Measurements from ENCODE around the gene ENTPD1.

ENTPD1 gene

DNA sequence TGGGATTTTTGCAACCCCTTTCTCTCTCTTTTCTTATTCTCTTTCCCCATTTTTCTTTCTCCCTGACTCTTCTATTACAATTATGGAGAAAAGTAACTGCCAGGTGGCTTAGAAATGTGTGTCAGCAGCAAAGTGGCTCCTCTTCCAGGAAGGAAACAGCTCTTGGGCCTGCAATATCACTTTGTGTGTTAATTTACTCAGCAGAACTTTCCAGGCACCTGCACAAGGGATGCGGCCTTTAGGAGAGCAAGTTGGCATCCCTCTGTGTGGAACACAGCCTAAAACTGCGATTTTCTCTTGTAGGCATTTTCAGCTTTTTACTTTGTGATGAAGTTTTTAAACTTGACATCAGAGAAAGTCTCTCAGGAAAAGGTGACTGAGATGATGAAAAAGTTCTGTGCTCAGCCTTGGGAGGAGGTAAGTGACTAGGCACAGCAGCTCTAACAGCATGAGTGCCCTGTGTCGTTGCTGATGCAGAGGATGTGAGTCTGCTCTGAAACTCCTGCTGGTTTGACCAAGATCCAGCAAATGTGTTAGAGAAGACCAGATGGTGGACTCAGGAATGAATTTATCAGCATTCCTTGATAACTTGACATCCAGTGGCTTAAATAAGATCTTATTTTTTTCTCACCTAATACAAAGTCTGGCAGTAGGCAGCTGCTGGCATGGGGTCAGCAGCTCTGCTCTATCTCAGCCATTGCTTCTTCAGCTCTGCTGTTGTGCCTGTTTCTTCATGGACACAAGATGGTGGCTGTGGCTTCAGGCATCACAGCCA is 104.4 kb downstream of the ENTPD1 start:
- Histone ChIP-seq H2BK15ac (ENCODE audit: low read depth, poor library complexity, severe bottlenecking) (no peak overlapping the region), H3K9me3 (ENCODE audit: control insufficient read depth, low read length) (no peaks in the 10 kb centered on the region), H2BK12ac (ENCODE audit: low read length in 2 of 2) (no peak overlapping the region), H3K36me3 (ENCODE audit: control insufficient read depth in 1 of 2, insufficient read depth in 2 of 2, low read depth in 1 of 2, low read length in 2 of 2) (no peaks in the 10 kb centered on the region), H4K8ac (ENCODE audit: low read length) (no peak overlapping the region), H3K4me2 (ENCODE audit: low read length, poor library complexity, severe bottlenecking) (no peak overlapping the region), H3K4ac (ENCODE audit: low read depth in 1 of 2, low read length in 2 of 2) (no peak overlapping the region), H2AFZ (ENCODE audit: low read depth, low read length) (no peak overlapping the region), H2BK120ac (ENCODE audit: low read depth, low read length) (no peak overlapping the region), H3K18ac (ENCODE audit: low read depth in 1 of 2, low read length in 2 of 2) (no peak overlapping the region), H3K27ac (ENCODE audit: low read length, poor library complexity, severe bottlenecking) (no peak overlapping the region), H3K14ac (ENCODE audit: low read length in 2 of 2) (no peak overlapping the region), H3K9ac (ENCODE audit: low read length) (no peak overlapping the region), H3K4me3 (ENCODE audit: insufficient read depth in 1 of 2, low read depth in 1 of 2, low read length in 2 of 2) (no peak overlapping the region), H2AK5ac (ENCODE audit: low read length, severe bottlenecking) (no peak overlapping the region), H3K79me1 (replicated peaks; ENCODE audit: low read length, poor library complexity, severe bottlenecking) (no peaks in the 10 kb centered on the region), H3K23ac (ENCODE audit: low read length in 2 of 2) (no peak overlapping the region), H2BK5ac (ENCODE audit: low read depth, low read length, poor library complexity, severe bottlenecking) (no peak overlapping the region), H3K27me3 (ENCODE audit: control insufficient read depth in 1 of 2, insufficient read depth in 1 of 2, low read length in 2 of 2) (no peaks in the 10 kb centered on the region), H4K91ac (ENCODE audit: low read length) (no peak overlapping the region), H3K4me1 (ENCODE audit: control insufficient read depth, insufficient read depth, low read depth, low read length) (peaks cover 3% of the 10 kb centered on the region)
- DNase-seq = no peak
- 92% methylated on average over 3 of the region's 3 CpGs for WGBS

DNA sequence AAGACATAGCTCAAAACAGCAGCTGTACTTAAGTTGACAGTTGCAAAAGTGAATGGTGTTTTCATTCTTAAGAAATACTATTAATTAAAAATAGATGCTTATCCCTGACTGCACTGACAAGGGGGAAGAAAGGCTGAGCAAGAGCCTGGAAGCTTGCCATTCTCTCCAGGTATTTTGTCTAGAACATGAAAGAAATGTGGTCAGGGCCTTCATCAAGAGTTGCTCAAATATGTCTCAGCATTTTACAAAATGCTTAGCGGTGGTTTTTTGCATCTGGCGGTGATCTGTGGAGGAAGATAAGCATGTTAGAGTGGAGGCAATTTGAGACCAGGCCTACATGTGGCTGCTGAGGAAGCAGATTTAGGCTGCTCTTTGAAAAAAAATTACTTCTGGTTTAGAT is 105.4 kb downstream of the ENTPD1 start:
- no peak overlapping the region for H3K27ac ChIP-seq (ENCODE audit: low read length, poor library complexity, severe bottlenecking)
- no peak overlapping the region for H3K4ac ChIP-seq (ENCODE audit: low read depth in 1 of 2, low read length in 2 of 2)

DNA sequence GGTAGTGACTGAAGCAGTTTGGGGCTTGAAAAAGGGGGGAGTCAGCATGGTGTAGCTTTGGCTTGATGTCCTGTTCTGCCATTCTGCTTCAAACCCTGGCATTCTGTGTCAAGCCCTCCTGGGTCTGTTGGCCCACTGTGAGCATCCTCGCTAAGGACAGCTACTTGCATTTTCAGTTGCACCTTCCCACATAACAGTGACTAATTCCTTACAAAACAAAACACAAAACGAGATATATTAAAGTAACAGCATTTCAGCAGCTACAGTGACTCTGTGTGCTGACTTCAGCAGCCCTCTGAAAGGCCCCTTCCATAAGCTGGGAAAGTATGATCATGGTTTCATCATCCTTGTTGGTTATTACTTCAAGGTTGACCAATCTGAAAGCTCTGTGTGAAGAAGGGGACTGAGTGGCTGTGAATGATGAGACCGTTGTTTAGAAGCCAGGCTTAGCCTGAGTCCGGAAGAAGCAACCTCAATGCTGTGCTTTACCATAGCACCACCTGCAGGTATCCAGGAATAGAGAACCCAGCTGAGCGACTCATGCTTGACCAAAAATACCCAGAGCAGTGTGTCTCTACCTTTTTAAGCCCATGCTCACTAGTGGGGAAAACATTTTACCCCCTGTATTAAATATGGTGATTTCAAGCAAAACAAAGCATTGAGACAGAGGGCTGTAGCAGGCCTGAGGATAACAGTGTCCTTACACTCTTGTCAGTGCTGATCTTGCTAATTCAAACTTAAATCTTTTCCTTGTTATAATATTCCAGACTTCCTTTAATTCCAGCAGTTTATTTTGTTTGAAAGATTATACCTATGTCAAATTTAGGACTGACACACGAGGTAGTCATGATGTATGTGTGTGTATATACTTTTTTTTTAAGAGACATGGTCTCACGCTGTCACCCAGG is 109.2 kb downstream of the ENTPD1 start:
- Histone ChIP-seq H3K9me3 (ENCODE audit: control insufficient read depth, low read length) (no peaks in the 10 kb centered on the region), H2AK5ac (ENCODE audit: low read length, severe bottlenecking) (no peak overlapping the region), H3K4ac (ENCODE audit: low read depth in 1 of 2, low read length in 2 of 2) (no peak overlapping the region), H3K79me1 (replicated peaks; ENCODE audit: low read length, poor library complexity, severe bottlenecking) (no peaks in the 10 kb centered on the region), H4K91ac (ENCODE audit: low read length) (no peak overlapping the region), H2BK12ac (ENCODE audit: low read length in 2 of 2) (peak overlapping the region in 1 of 2 experiments; percentile 12), H2AFZ (ENCODE audit: low read depth, low read length) (peak overlapping the region; percentile 63), H2BK5ac (ENCODE audit: low read depth, low read length, poor library complexity, severe bottlenecking) (no peak overlapping the region), H3K27ac (ENCODE audit: low read length, poor library complexity, severe bottlenecking) (no peak overlapping the region), H3K4me1 (ENCODE audit: control insufficient read depth, insufficient read depth, low read depth, low read length) (peaks cover 3% of the 10 kb centered on the region), H3K36me3 (ENCODE audit: control insufficient read depth in 1 of 2, insufficient read depth in 2 of 2, low read depth in 1 of 2, low read length in 2 of 2) (no peaks in the 10 kb centered on the region), H3K14ac (ENCODE audit: low read length in 2 of 2) (no peak overlapping the region), H3K27me3 (ENCODE audit: control insufficient read depth in 1 of 2, insufficient read depth in 1 of 2, low read length in 2 of 2) (no peaks in the 10 kb centered on the region), H3K23ac (ENCODE audit: low read length in 2 of 2) (no peak overlapping the region), H3K18ac (ENCODE audit: low read depth in 1 of 2, low read length in 2 of 2) (peak overlapping the region; percentile 23 to 35), H4K8ac (ENCODE audit: low read length) (peak overlapping the region; percentile 63), H2BK120ac (ENCODE audit: low read depth, low read length) (no peak overlapping the region), H3K9ac (ENCODE audit: low read length) (peak overlapping the region; percentile 67), H3K4me2 (ENCODE audit: low read length, poor library complexity, severe bottlenecking) (peak overlapping the region; percentile 39), H3K4me3 (ENCODE audit: insufficient read depth in 1 of 2, low read depth in 1 of 2, low read length in 2 of 2) (peak overlapping the region in 1 of 2 experiments; percentile 23), H2BK15ac (ENCODE audit: low read depth, poor library complexity, severe bottlenecking) (no peak overlapping the region)
- DNase-seq = peak; percentile 96
- 45% methylated on average over 6 of the region's 7 CpGs for WGBS

More for the DNA sequence above, 105.4 kb downstream of the ENTPD1 start:
- Histone ChIP-seq H2BK120ac (ENCODE audit: low read depth, low read length) (no peak overlapping the region), H3K4me2 (ENCODE audit: low read length, poor library complexity, severe bottlenecking) (no peak overlapping the region), H3K14ac (ENCODE audit: low read length in 2 of 2) (no peak overlapping the region), H2BK5ac (ENCODE audit: low read depth, low read length, poor library complexity, severe bottlenecking) (no peak overlapping the region), H3K9ac (ENCODE audit: low read length) (no peak overlapping the region), H3K27me3 (ENCODE audit: control insufficient read depth in 1 of 2, insufficient read depth in 1 of 2, low read length in 2 of 2) (no peaks in the 10 kb centered on the region), H4K8ac (ENCODE audit: low read length) (no peak overlapping the region), H2AK5ac (ENCODE audit: low read length, severe bottlenecking) (no peak overlapping the region), H4K91ac (ENCODE audit: low read length) (no peak overlapping the region), H2AFZ (ENCODE audit: low read depth, low read length) (no peak overlapping the region), H3K79me1 (replicated peaks; ENCODE audit: low read length, poor library complexity, severe bottlenecking) (no peaks in the 10 kb centered on the region), H2BK15ac (ENCODE audit: low read depth, poor library complexity, severe bottlenecking) (no peak overlapping the region), H3K23ac (ENCODE audit: low read length in 2 of 2) (no peak overlapping the region), H3K36me3 (ENCODE audit: control insufficient read depth in 1 of 2, insufficient read depth in 2 of 2, low read depth in 1 of 2, low read length in 2 of 2) (no peaks in the 10 kb centered on the region), H2BK12ac (ENCODE audit: low read length in 2 of 2) (no peak overlapping the region), H3K4me1 (ENCODE audit: control insufficient read depth, insufficient read depth, low read depth, low read length) (peaks cover 3% of the 10 kb centered on the region), H3K9me3 (ENCODE audit: control insufficient read depth, low read length) (no peaks in the 10 kb centered on the region), H3K4me3 (ENCODE audit: insufficient read depth in 1 of 2, low read depth in 1 of 2, low read length in 2 of 2) (no peak overlapping the region), H3K18ac (ENCODE audit: low read depth in 1 of 2, low read length in 2 of 2) (no peak overlapping the region)
- DNase-seq = no peak
- WGBS = 97% methylated on average over 2 of the region's 2 CpGs

DNA sequence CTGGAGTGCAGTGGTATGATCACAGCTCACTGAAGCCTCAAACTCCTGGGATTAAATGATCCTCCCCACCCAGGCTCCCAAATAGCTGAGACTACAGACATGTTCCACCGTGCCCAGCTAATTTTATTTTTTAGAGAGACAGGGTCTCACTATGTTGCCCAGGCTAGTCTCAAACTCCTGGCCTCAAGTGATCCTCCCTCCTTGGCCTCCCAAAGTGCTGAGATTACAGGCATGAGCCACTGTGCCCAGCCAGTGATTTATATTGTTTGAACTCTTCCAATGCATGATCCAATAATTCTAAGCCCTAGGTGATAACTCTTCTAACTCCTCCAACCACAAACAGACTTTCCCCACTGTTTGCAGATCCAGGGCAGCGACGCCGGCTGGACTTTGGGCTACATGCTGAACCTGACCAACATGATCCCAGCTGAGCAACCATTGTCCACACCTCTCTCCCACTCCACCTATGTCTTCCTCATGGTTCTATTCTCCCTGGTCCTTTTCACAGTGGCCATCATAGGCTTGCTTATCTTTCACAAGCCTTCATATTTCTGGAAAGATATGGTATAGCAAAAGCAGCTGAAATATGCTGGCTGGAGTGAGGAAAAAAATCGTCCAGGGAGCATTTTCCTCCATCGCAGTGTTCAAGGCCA is 110.0 kb downstream of the ENTPD1 start:
- no peak overlapping the region for H3K14ac ChIP-seq (ENCODE audit: low read length in 2 of 2)
- no peak overlapping the region for H2BK120ac ChIP-seq (ENCODE audit: low read depth, low read length)
- H2AK5ac ChIP-seq (ENCODE audit: low read length, severe bottlenecking) = no peak overlapping the region
- WGBS = 85% methylated on average over 6 of the region's 6 CpGs
- no peaks in the 10 kb centered on the region for H3K36me3 ChIP-seq (ENCODE audit: control insufficient read depth in 1 of 2, insufficient read depth in 2 of 2, low read depth in 1 of 2, low read length in 2 of 2)
- no peak overlapping the region for H2BK12ac ChIP-seq (ENCODE audit: low read length in 2 of 2)
- no peak overlapping the region for H4K8ac ChIP-seq (ENCODE audit: low read length)
- no peak overlapping the region for H3K23ac ChIP-seq (ENCODE audit: low read length in 2 of 2)
- H3K79me1 ChIP-seq (replicated peaks; ENCODE audit: low read length, poor library complexity, severe bottlenecking) = no peaks in the 10 kb centered on the region
- H3K27me3 ChIP-seq (ENCODE audit: control insufficient read depth in 1 of 2, insufficient read depth in 1 of 2, low read length in 2 of 2) = no peaks in the 10 kb centered on the region
- no peaks in the 10 kb centered on the region for H3K9me3 ChIP-seq (ENCODE audit: control insufficient read depth, low read length)
- H2BK15ac ChIP-seq (ENCODE audit: low read depth, poor library complexity, severe bottlenecking) = no peak overlapping the region
- no peak overlapping the region for H2BK5ac ChIP-seq (ENCODE audit: low read depth, low read length, poor library complexity, severe bottlenecking)
- H3K4me3 ChIP-seq (ENCODE audit: insufficient read depth in 1 of 2, low read depth in 1 of 2, low read length in 2 of 2) = no peak overlapping the region
- no peak overlapping the region for H3K27ac ChIP-seq (ENCODE audit: low read length, poor library complexity, severe bottlenecking)
- no peak overlapping the region for H3K4ac ChIP-seq (ENCODE audit: low read depth in 1 of 2, low read length in 2 of 2)
- peaks cover 3% of the 10 kb centered on the region for H3K4me1 ChIP-seq (ENCODE audit: control insufficient read depth, insufficient read depth, low read depth, low read length)
- DNase-seq = no peak
- H3K9ac ChIP-seq (ENCODE audit: low read length) = peak overlapping the region; percentile 67
- no peak overlapping the region for H3K18ac ChIP-seq (ENCODE audit: low read depth in 1 of 2, low read length in 2 of 2)
- H3K4me2 ChIP-seq (ENCODE audit: low read length, poor library complexity, severe bottlenecking) = no peak overlapping the region
- H4K91ac ChIP-seq (ENCODE audit: low read length) = no peak overlapping the region
- no peak overlapping the region for H2AFZ ChIP-seq (ENCODE audit: low read depth, low read length)

Measured in mesenchymal stem cell (in vitro differentiated cells and primary cell).